SK-N-SH treated with all-trans-retinoic acid at 6 μM for 48 hours (cell line): ENCODE measurements around the gene RGS1.

Experiments
- ATAC-seq: fragments of 200-7000 bp; cut with Tn5 transposase; 3 replicates; pipeline ENCODE4 v1.9.1; 2020; ENCODE audit warnings: mild to moderate bottlenecking, moderate library complexity
- CSDC2 ChIP-seq: fragments of 250-450 bp; sonication (Bioruptor Pico); IDR thresholded peaks from 2 replicates; pipeline ENCODE4 v1.5.0; 2020; ENCODE audit warnings: mild to moderate bottlenecking, moderate library complexity
- ESRRG ChIP-seq: fragments of 250-450 bp; sonication (Bioruptor Pico); IDR thresholded peaks from 2 replicates; pipeline ENCODE4 v1.6.1; 2021; ENCODE audit warnings: mild to moderate bottlenecking
- GLIS3 ChIP-seq: fragments of 250-450 bp; sonication (Bioruptor Pico); IDR thresholded peaks from 2 replicates; pipeline ENCODE4 v1.5.0; 2020; ENCODE audit warnings: mild to moderate bottlenecking, moderate library complexity
- ISL1 ChIP-seq: fragments of 250-450 bp; sonication (Bioruptor Pico); IDR thresholded peaks from 2 replicates; pipeline ENCODE4 v2.1.2; 2022; ENCODE audit warnings: mild to moderate bottlenecking, moderate library complexity
- OSR1 ChIP-seq: fragments of 250-450 bp; sonication (Bioruptor Pico); IDR thresholded peaks from 2 replicates; pipeline ENCODE4 v1.8.0; 2022; ENCODE audit warnings: moderate library complexity, mild to moderate bottlenecking, inconsistent platforms
- PPARA ChIP-seq: fragments of 250-450 bp; sonication (Bioruptor Pico); IDR thresholded peaks from 2 replicates; pipeline ENCODE4 v1.5.0; 2020; ENCODE audit warnings: mild to moderate bottlenecking, borderline replicate concordance
- RARB ChIP-seq: fragments of 250-450 bp; sonication (Bioruptor Pico); IDR thresholded peaks from 2 replicates; pipeline ENCODE4 v1.8.0; 2021; ENCODE audit warnings: mild to moderate bottlenecking, moderate library complexity
- SNAI2 ChIP-seq: fragments of 250-450 bp; sonication (Bioruptor Pico); IDR thresholded peaks from 2 replicates; pipeline ENCODE4 v1.5.0; 2020; ENCODE audit warnings: mild to moderate bottlenecking, moderate library complexity
- TCF4 ChIP-seq: fragments of 250-450 bp; sonication (Bioruptor Pico); IDR thresholded peaks from 2 replicates; pipeline ENCODE4 v1.8.0; 2021; ENCODE audit warnings: mild to moderate bottlenecking, moderate library complexity, borderline replicate concordance
- TOX ChIP-seq: fragments of 250-450 bp; sonication (Bioruptor Pico); IDR thresholded peaks from 2 replicates; pipeline ENCODE4 v1.8.0; 2021; ENCODE audit warnings: mild to moderate bottlenecking, moderate library complexity, borderline replicate concordance
- ZC3H10 ChIP-seq: fragments of 250-450 bp; sonication (Bioruptor Pico); IDR thresholded peaks from 2 replicates; pipeline ENCODE4 v1.5.1; 2021; ENCODE audit warnings: mild to moderate bottlenecking, moderate library complexity
- ZFP3 ChIP-seq: fragments of 250-450 bp; sonication (Bioruptor Pico); IDR thresholded peaks from 2 replicates; pipeline ENCODE4 v1.5.0; 2020; ENCODE audit warnings: mild to moderate bottlenecking, moderate library complexity
- ZNF565 ChIP-seq: fragments of 450-650 bp; formaldehyde crosslinking; conservative IDR thresholded peaks from 2 replicates; pipeline ENCODE4 v1.5.0; 2020; ENCODE audit warnings: low read depth, mild to moderate bottlenecking, moderate library complexity
- ZNF8 ChIP-seq: fragments of 450-650 bp; formaldehyde crosslinking; IDR thresholded peaks from 2 replicates; pipeline ENCODE4 v1.5.0; 2020; ENCODE audit warnings: mild to moderate bottlenecking, moderate library complexity
- TF ChIP-seq, protein P1 (sequence below): fragments of 250-450 bp; sonication (Bioruptor Pico); IDR thresholded peaks from 2 replicates; pipeline ENCODE4 v1.5.1; 2020; ENCODE audit warnings: low read depth, mild to moderate bottlenecking, moderate library complexity
- TF ChIP-seq, protein P2 (sequence below): fragments of 250-450 bp; sonication (Bioruptor Pico); IDR thresholded peaks from 2 replicates; pipeline ENCODE4 v1.5.0; 2020; ENCODE audit warnings: mild to moderate bottlenecking, moderate library complexity
- TF ChIP-seq, protein P3 (sequence below): fragments of 250-450 bp; sonication (Bioruptor Pico); IDR thresholded peaks from 2 replicates; pipeline ENCODE4 v1.8.0; 2021; ENCODE audit warnings: low read depth, mild to moderate bottlenecking, moderate library complexity, borderline replicate concordance
- TF ChIP-seq, protein P4 (sequence below): fragments of 250-450 bp; sonication (Bioruptor Pico); IDR thresholded peaks from 2 replicates; pipeline ENCODE4 v1.5.1; 2021; ENCODE audit warnings: mild to moderate bottlenecking, moderate library complexity

RGS1 gene

DNA sequence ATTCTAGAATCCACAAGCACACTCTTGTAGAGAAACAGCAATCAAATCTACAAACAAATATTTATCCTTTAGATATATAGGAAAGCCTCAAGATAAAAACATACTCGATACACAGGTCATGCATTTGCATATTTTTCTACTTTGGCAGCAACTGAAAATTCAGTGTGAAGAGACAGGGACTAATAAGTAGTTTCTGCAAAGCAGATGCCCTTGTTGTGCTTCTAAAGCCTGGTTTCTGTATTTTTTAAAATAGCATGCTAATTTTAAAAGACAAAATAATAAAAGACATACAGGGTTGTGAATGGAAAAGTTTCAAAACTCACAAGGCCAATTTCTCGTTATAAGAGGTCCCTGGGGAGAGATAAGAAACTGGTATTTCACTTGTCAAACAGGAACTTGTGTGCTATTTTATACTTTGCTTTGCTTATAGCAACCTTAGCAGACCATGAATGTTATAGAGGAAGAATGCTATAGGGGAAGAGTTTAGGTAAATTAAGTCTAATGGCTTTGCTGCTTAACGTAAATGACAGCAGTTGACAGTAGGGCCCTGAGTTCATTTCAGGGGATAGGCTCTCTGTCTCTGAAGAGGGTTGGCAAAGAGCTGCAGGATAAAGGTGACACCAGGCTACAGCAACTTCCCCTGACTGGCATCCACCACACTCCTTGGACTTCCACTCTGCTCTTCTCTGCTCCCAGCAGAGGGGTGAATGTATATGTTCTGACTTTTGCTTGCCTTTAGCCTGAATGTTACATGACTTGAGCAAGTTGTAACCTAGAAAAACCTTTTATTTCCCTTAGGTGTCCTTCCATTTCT, 51.0 kb downstream of the RGS1 start:
- no peak for TF ChIP-seq ZNF565 (CRISPR knock-in tag)
- TF ChIP-seq GLIS3, result no peak
- TF ChIP-seq CSDC2 (CRISPR knock-in tag), result no peak
- TF ChIP-seq, protein P1, sequence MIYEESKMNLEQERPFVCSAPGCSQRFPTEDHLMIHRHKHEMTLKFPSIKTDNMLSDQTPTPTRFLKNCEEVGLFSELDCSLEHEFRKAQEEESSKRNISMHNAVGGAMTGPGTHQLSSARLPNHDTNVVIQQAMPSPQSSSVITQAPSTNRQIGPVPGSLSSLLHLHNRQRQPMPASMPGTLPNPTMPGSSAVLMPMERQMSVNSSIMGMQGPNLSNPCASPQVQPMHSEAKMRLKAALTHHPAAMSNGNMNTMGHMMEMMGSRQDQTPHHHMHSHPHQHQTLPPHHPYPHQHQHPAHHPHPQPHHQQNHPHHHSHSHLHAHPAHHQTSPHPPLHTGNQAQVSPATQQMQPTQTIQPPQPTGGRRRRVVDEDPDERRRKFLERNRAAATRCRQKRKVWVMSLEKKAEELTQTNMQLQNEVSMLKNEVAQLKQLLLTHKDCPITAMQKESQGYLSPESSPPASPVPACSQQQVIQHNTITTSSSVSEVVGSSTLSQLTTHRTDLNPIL (CRISPR knock-in tag), result no peak
- TF ChIP-seq, all 23 proteins: peak for 0
- ATAC-seq, result no peak

DNA sequence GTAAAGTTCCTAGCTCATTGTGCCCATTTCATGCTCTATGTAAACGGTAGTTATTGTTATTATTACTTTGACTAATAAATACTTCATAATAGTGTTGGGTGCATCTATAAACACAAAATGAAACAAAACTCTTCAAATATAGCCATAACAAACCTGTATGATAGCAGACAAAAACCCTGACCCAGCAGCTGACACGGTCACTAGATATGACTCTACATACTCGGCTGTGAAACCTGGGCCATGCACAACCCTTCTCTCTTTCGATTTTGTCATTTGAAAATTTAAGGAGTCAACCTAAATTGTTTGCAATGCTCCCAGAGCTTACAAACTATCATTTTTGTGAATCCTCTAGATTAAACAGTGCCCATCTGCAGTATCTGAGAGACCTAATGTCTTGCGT, 52.3 kb downstream of the RGS1 start:
- no peak for ATAC-seq
- TF ChIP-seq SNAI2 (CRISPR knock-in tag) (no peak), TCF4 (no peak), PPARA (CRISPR knock-in tag) (no peak), RARB (no peak), ZFP3 (CRISPR knock-in tag) (no peak), ZNF8 (CRISPR knock-in tag) (no peak), CSDC2 (CRISPR knock-in tag) (no peak), ISL1 (no peak), GLIS3 (no peak), ESRRG (CRISPR knock-in tag) (no peak)
- TF ChIP-seq, protein P2, sequence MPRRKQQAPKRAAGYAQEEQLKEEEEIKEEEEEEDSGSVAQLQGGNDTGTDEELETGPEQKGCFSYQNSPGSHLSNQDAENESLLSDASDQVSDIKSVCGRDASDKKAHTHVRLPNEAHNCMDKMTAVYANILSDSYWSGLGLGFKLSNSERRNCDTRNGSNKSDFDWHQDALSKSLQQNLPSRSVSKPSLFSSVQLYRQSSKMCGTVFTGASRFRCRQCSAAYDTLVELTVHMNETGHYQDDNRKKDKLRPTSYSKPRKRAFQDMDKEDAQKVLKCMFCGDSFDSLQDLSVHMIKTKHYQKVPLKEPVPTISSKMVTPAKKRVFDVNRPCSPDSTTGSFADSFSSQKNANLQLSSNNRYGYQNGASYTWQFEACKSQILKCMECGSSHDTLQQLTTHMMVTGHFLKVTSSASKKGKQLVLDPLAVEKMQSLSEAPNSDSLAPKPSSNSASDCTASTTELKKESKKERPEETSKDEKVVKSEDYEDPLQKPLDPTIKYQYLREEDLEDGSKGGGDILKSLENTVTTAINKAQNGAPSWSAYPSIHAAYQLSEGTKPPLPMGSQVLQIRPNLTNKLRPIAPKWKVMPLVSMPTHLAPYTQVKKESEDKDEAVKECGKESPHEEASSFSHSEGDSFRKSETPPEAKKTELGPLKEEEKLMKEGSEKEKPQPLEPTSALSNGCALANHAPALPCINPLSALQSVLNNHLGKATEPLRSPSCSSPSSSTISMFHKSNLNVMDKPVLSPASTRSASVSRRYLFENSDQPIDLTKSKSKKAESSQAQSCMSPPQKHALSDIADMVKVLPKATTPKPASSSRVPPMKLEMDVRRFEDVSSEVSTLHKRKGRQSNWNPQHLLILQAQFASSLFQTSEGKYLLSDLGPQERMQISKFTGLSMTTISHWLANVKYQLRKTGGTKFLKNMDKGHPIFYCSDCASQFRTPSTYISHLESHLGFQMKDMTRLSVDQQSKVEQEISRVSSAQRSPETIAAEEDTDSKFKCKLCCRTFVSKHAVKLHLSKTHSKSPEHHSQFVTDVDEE (CRISPR knock-in tag), result no peak
- TF ChIP-seq, protein P3, sequence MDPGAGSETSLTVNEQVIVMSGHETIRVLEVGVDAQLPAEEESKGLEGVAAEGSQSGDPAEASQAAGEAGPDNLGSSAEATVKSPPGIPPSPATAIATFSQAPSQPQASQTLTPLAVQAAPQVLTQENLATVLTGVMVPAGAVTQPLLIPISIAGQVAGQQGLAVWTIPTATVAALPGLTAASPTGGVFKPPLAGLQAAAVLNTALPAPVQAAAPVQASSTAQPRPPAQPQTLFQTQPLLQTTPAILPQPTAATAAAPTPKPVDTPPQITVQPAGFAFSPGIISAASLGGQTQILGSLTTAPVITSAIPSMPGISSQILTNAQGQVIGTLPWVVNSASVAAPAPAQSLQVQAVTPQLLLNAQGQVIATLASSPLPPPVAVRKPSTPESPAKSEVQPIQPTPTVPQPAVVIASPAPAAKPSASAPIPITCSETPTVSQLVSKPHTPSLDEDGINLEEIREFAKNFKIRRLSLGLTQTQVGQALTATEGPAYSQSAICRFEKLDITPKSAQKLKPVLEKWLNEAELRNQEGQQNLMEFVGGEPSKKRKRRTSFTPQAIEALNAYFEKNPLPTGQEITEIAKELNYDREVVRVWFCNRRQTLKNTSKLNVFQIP (CRISPR knock-in tag), result no peak
- TF ChIP-seq, protein P1 (CRISPR knock-in tag), result no peak

DNA sequence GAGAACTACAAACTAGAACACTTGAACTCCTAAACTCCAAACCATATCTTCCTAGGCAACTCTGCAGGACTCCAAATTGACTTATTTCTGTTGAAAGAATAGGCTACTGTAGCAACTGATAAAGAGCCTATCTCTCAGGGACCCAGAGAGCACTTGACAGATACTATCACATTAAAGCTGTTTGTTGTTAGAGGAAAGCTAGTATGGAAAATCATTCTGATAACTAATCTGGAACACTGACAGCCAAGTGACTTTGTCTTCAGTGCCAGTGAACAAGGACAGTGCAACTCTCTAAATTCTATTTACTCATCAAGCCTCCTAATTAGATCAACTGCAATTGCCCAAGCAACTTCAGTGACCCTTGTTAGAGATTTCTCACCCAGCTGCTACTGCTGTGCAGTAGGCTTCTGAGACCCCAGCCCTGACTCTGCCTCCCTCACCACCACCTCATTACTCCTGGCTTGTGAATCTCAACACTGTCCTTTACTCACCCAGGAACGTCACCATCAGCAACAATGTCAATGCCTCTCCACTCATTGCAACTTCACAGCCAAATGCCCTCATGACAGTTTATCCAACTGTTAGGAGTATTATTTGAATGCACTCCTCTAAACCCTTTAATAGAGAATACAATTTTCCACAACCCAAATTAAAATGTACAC, 53.0 kb downstream of the RGS1 start:
- no peak for TF ChIP-seq ZC3H10
- no peak for TF ChIP-seq SNAI2 (CRISPR knock-in tag)
- TF ChIP-seq GLIS3, result no peak
- TF ChIP-seq, protein P2 (CRISPR knock-in tag), result peak; percentile 92
- TF ChIP-seq, protein P4, sequence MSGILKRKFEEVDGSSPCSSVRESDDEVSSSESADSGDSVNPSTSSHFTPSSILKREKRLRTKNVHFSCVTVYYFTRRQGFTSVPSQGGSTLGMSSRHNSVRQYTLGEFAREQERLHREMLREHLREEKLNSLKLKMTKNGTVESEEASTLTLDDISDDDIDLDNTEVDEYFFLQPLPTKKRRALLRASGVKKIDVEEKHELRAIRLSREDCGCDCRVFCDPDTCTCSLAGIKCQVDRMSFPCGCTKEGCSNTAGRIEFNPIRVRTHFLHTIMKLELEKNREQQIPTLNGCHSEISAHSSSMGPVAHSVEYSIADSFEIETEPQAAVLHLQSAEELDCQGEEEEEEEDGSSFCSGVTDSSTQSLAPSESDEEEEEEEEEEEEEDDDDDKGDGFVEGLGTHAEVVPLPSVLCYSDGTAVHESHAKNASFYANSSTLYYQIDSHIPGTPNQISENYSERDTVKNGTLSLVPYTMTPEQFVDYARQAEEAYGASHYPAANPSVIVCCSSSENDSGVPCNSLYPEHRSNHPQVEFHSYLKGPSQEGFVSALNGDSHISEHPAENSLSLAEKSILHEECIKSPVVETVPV (CRISPR knock-in tag), result 0 out of 2 replicates have a peak, but pooled peaks have one; percentile 59
- TF ChIP-seq TOX, result no peak
- no peak for TF ChIP-seq ISL1
- TF ChIP-seq TCF4, result peak; percentile 75; the same call in 1 of the 2 replicates
- TF ChIP-seq PPARA (CRISPR knock-in tag), result no peak
- no peak for TF ChIP-seq ESRRG (CRISPR knock-in tag)
- TF ChIP-seq OSR1, result no peak
- ATAC-seq, result no peak
